Vagina (tissue), 2 donors: Measurements from ENCODE around the gene XK. TPM values are rescaled to one million over a fixed set of nuclear protein-coding genes. Genes with fewer than 3 reads are reported as not detected.

ENCODE experiments used
- DNase-seq, 2 donors: peaks; one replicate each; pipeline ENCODE4 v3.0.0-alpha.2; 2017; ENCODE audit errors: extremely low spot score in 2 of 2
- H3K27ac ChIP-seq: fragments of 200-600 bp; sonication (generic); one replicate; pipeline ENCODE4 v1.5.1; 2019
- H3K27me3 ChIP-seq: fragments of 200-600 bp; sonication (generic); one replicate; pipeline ENCODE4 v1.5.1; 2019
- H3K36me3 ChIP-seq, 2 donors: fragments of 200-600 bp; sonication (generic); one replicate each; pipeline ENCODE4 v1.5.1; 2017 to 2019
- H3K4me1 ChIP-seq: fragments of 200-600 bp; sonication (generic); one replicate; pipeline ENCODE4 v1.5.1; 2019
- H3K4me3 ChIP-seq, 2 donors: fragments of 200-600 bp; sonication (generic); 1 replicate in 1 of 2; 2 replicates in 1 of 2; pipeline ENCODE4 v1.5.1; 2016 to 2019
- H3K9me3 ChIP-seq: fragments of 200-600 bp; sonication (generic); one replicate; pipeline ENCODE4 v1.5.1; 2019
- POLR2A ChIP-seq, 2 donors: fragments of 450-650 bp; IDR thresholded peaks; one replicate each; pipeline ENCODE4 v1.6.1; 2017; ENCODE audit warnings: antibody characterized with exemption in 2 of 2, mild to moderate bottlenecking in 2 of 2, moderate library complexity in 2 of 2
- POLR2AphosphoS5 ChIP-seq, 2 donors: sonication (generic); formaldehyde crosslinking; IDR thresholded peaks; one replicate each; pipeline ENCODE4 v1.9.0; 2017; ENCODE audit warnings: antibody characterized with exemption in 2 of 2, mild to moderate bottlenecking in 2 of 2, low read depth in 1 of 2; ENCODE audit not compliant: insufficient read depth in 1 of 2
- intact Hi-C: fragments of 100-400 bp; cut with DNase I; formaldehyde crosslinking; loops from one replicate; pipeline ENCODE4 v1.15.1; 2023
- total RNA-seq: library from RNA; depleted of rRNA; stranded (reverse); fragments of >200 nt; gene quantifications from one replicate; pipeline ENCODE4 v1.2.3, GENCODE V29; 2016
- TF ChIP-seq, protein P1 (sequence below), 3 experiments: fragments of 450-650 bp in 2 of 3; fragments of 200-600 bp in 1 of 3; sonication (generic) in 1 of 3; IDR thresholded peaks; one replicate each; pipeline ENCODE4 v1.5.1; 2017 to 2019; ENCODE audit warnings: antibody characterized with exemption in 3 of 3, mild to moderate bottlenecking in 2 of 3, moderate library complexity in 2 of 3

The XK gene
- total RNA-seq, 1 donor from 2014 or later, result 2.0 TPM

DNA sequence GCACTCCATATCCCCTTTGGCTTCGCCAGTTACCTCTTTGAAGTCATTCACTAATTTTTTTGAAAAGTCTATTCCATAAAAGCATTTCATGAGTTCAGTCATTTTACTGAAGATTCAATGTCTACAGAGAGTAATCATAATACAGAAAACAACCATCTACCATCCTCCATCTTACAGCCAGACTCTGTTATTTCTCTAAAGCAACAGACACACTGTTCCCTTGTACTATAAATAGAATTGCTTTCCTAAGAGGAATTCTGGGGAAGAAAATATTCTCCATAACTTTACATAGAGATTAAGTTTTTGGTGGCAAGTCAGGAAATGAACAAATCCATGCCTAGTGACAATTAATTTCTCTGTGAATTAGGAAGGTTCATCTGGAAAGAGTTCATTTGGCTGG, 37.0 kb downstream of the XK start:
- H3K4me3 ChIP-seq, result no peak overlapping the region
- intact Hi-C loops, result no loop called here

DNA sequence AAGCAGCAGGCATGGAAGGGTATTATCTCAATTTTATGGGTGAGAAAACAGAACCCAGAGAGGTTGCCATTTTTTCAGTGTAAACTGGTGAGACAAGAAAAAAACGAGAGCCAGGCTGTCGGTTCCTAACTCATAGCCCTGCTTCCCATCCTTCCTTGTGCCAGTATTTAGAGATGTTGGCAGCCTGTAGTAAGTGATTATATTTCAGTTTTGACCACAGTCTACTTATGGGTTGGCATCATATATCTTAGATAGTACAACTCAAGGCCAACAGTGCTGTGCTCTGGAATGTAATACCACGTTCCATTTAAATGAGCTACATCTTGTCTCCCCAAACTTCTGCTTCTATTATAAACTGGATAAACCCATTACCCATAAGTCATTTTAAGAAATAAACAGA, 40.8 kb downstream of the XK start:
- H3K36me3 ChIP-seq, result no peaks in the 10 kb centered on the region
- TF ChIP-seq POLR2AphosphoS5 (IDR thresholded peaks at IDR 0.05; ENCODE audit: insufficient read depth in 1 of 2, low read depth in 1 of 2) (no peak), POLR2A (IDR thresholded peaks at IDR 0.05) (no peak)
- TF ChIP-seq, protein P1, sequence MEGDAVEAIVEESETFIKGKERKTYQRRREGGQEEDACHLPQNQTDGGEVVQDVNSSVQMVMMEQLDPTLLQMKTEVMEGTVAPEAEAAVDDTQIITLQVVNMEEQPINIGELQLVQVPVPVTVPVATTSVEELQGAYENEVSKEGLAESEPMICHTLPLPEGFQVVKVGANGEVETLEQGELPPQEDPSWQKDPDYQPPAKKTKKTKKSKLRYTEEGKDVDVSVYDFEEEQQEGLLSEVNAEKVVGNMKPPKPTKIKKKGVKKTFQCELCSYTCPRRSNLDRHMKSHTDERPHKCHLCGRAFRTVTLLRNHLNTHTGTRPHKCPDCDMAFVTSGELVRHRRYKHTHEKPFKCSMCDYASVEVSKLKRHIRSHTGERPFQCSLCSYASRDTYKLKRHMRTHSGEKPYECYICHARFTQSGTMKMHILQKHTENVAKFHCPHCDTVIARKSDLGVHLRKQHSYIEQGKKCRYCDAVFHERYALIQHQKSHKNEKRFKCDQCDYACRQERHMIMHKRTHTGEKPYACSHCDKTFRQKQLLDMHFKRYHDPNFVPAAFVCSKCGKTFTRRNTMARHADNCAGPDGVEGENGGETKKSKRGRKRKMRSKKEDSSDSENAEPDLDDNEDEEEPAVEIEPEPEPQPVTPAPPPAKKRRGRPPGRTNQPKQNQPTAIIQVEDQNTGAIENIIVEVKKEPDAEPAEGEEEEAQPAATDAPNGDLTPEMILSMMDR (IDR thresholded peaks at IDR 0.05), result no peak

More for the DNA sequence above, 37.0 kb downstream of the XK start:
- H3K27ac ChIP-seq, result no peak overlapping the region
- no peak for DNase-seq
- no peaks in the 10 kb centered on the region for H3K4me1 ChIP-seq
- no peaks in the 10 kb centered on the region for H3K9me3 ChIP-seq
- H3K27me3 ChIP-seq, result no peaks in the 10 kb centered on the region
- no peaks in the 10 kb centered on the region for H3K36me3 ChIP-seq
- TF ChIP-seq POLR2AphosphoS5 (IDR thresholded peaks at IDR 0.05; ENCODE audit: insufficient read depth in 1 of 2, low read depth in 1 of 2), result no peak
- no peak for TF ChIP-seq POLR2A (IDR thresholded peaks at IDR 0.05)
- TF ChIP-seq, protein P1 (IDR thresholded peaks at IDR 0.05), result no peak

DNA sequence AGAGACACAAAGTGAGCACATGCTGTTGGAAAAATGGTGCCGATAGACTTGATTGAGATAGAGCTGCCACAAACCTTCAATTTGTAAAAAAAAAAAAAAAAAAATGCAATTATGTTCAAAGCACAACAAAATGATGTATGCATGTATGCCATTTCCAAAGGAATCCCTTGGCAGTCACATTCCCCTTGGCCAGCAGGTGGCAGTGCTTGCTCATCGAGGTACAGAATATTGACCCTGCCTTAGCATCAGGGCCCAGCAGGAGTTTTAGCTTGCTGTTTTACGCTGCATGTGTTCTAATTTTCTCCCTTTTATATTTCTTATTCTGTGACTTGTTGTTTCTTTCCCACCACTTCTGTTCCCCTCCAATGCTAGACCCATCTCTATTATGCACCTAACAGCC, 59.8 kb downstream of the XK start:
- TF ChIP-seq, protein P1 (IDR thresholded peaks at IDR 0.05), result peak; percentile 30 to 72 (median 65)
- no peak for TF ChIP-seq POLR2AphosphoS5 (IDR thresholded peaks at IDR 0.05; ENCODE audit: insufficient read depth in 1 of 2, low read depth in 1 of 2)
- TF ChIP-seq POLR2A (IDR thresholded peaks at IDR 0.05), result no peak
- intact Hi-C loops, result no loop called here
- Histone ChIP-seq H3K27ac (no peak overlapping the region), H3K27me3 (no peaks in the 10 kb centered on the region), H3K4me1 (no peaks in the 10 kb centered on the region), H3K36me3 (no peaks in the 10 kb centered on the region), H3K4me3 (no peak overlapping the region), H3K9me3 (no peaks in the 10 kb centered on the region)
- no peak for DNase-seq

More for the DNA sequence above, 40.8 kb downstream of the XK start:
- Histone ChIP-seq H3K4me1 (no peaks in the 10 kb centered on the region), H3K27me3 (no peaks in the 10 kb centered on the region), H3K9me3 (no peaks in the 10 kb centered on the region), H3K4me3 (no peak overlapping the region), H3K27ac (no peak overlapping the region)
- intact Hi-C loops, result no loop called here
- DNase-seq, result no peak

DNA sequence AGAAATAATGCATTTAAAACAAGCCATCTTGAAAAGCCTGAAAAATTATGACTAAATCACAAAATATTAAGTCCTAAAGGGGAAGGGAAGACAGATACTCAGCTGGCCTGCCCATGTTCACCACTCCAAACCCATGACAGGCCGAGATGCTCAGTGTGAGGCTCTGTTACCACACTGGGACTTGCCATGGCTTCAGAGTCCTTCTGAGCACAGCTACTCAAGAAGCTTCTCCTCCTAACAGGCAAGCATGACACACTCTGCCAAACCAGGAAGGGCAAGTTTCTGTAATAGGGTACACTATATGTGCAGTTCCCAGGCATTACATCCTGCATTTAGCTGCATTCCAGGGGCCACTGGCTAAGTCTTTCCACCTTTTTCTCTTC, 60.2 kb downstream of the XK start:
- no peaks in the 10 kb centered on the region for H3K27me3 ChIP-seq
- H3K9me3 ChIP-seq, result no peaks in the 10 kb centered on the region
- no peaks in the 10 kb centered on the region for H3K36me3 ChIP-seq
- intact Hi-C loops, result no loop called here
- no peak for TF ChIP-seq POLR2AphosphoS5 (IDR thresholded peaks at IDR 0.05; ENCODE audit: insufficient read depth in 1 of 2, low read depth in 1 of 2)
- TF ChIP-seq POLR2A (IDR thresholded peaks at IDR 0.05), result no peak
- TF ChIP-seq, protein P1 (IDR thresholded peaks at IDR 0.05), result no peak
- no peak overlapping the region for H3K4me3 ChIP-seq
- no peaks in the 10 kb centered on the region for H3K4me1 ChIP-seq
- H3K27ac ChIP-seq, result no peak overlapping the region
- DNase-seq, result no peak

DNA sequence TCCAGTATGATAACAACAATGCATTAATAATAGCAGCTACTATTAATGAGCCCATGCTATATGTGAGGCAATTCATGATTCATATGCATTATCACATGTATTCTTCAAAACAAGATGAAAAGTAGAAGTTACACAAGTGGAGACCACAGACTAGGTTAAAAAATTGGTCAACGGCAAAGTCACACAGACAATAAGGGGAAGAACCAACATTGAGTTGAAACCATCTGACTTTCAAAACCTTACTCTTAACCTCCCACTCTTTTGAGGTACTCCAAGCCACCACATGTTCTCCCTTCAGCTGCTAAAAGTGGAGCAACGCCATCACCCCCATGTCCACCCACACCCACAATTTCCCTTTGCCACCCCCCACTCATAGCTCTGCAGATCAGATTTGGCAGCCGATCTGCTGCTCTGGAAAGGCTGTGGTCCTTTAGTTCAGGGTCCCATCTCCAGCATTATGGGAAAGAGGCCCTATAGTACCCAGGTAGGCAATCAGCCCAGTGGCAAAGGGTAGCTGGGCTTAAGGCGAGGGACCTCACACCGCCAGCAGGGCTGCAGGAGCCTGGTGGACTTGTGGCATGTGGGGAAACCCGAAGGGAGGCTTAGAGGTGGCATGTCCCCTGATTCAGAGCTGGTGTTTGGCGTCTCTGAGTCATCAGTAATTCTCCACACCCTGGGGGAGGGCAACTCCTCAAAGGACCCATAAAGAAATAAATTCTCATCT, 60.8 kb downstream of the XK start:
- H3K36me3 ChIP-seq, result no peaks in the 10 kb centered on the region
- intact Hi-C loops, result no loop called here
- no peak overlapping the region for H3K27ac ChIP-seq
- no peaks in the 10 kb centered on the region for H3K4me1 ChIP-seq
- no peaks in the 10 kb centered on the region for H3K9me3 ChIP-seq
- TF ChIP-seq POLR2AphosphoS5 (IDR thresholded peaks at IDR 0.05; ENCODE audit: insufficient read depth in 1 of 2, low read depth in 1 of 2) (no peak), POLR2A (IDR thresholded peaks at IDR 0.05) (no peak)
- TF ChIP-seq, protein P1 (IDR thresholded peaks at IDR 0.05), result no peak
- no peak for DNase-seq
- no peak overlapping the region for H3K4me3 ChIP-seq
- H3K27me3 ChIP-seq, result no peaks in the 10 kb centered on the region
